ENCODE measurements around the gene PGS1.

The PGS1 gene

DNA sequence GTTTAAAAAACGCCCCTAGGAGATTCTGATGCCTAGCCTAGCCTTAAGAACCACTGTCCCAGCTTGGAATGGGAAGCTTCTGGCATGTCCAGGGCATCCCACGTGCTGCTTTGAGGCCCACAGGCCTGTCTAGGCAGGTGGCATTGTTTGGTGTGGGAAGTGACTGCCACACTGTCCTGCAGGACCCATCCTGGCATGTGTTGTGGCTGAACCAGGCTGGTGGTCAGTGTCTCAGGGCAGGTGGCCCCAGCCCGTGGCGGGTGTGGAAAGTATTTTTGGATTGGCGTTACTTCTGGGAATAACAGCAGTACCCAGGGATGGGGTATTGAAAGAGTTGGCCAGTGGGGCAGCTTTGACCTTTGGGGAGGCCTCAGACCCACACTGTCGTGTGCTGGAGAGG, 27.9 kb downstream of the PGS1 start:
- DNase-seq (ENCODE audit: low spot score) (no peak), FAIRE-seq (no peak)

DNA sequence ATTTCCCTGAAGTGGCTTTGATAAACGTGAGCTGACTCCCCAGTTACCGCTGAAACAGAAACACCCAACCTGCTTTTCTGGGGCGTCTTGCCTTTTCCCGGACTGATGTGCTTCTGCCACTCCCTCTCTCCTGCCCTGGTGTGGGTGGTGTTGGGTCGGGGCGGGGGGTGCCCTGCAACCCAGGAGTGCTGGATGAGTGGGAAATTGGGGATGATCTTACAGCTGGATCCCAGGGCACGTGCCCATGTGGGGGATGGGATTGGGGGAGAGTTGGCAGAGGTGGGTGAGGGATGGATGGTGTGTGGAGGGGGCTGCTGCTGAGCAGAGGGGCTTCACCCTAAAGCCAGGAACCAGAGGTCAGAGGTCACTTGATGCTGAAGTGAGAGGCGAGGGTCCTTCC, 28.5 kb downstream of the PGS1 start:
- no peak for FAIRE-seq
- DNase-seq (ENCODE audit: low spot score), result no peak

DNA sequence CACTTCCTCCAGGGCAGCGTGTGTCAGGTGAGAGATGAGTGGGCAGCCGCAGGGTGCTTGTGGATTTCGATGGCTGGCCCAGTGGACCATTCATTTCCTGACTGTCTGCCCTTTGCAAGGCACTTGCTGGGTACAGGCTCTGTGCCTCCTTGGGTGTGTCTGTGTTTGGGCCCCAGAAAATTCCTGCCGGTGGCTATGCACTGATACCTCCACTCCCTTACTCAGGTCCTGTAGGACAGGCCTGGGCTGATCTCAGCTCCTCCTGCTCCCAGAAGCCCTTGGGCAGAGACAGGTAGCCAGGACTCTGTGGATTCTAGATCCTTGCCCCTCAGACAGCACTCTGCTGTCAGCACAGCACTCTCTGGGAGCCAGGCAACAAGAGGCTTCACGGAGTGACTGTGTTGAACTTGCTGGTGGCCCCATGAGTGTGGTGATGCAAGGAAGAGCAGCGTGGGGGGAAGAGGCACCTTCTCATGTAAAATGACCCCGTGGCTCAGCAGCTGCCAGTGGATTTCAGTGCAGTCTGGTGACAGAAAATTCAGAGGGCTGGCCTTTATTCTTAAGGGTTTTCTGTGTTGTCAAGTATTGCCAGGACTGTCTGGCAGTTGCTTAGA, 29.0 kb downstream of the PGS1 start:
- DNase-seq (ENCODE audit: low spot score) (no peak), FAIRE-seq (no peak)

- DNase-seq (ENCODE audit: low spot score), result no peak
- FAIRE-seq, result no peak
Observed at GRCh38 chr17:78408476-78409050, 30.1 kb downstream of the PGS1 start.

DNA sequence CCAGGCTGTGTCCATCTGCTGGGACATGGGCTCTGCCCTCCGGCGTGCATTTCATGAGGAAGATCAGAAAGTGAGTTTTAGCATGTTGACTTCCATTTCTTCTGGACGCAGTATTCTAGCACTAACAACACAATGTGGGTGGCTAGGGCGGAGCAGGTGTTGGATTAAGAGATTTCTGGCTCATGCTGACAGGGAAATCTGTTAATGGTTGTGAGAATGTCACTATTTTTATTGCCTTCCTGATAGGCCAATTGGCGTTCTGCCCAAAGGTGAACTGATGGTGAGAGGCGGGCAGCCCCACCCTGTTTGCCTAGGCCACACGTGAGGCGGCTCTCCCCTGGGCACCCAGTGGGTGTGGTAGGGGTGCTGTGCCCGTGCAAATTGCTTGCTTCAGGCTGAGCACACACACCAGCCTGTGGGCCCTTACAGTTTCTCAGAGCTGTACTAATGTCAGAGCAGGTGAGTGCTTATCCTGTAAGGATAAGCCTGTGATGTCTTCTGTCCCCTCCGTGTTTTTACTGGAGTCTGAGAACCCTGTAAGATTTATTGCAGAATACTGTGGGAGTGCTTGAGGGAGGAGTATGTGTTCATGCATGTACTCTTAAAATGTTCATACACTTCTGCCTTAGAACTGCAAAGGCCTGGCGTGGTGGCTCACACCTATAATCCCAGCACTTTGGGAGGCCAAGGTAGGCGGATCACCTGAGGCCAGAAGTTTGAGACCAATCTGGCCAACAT, 30.9 kb downstream of the PGS1 start:
- DNase-seq (ENCODE audit: low spot score) (no peak), FAIRE-seq (no peak)

- no peak for DNase-seq (ENCODE audit: low spot score)
- no peak for FAIRE-seq
Observed at GRCh38 chr17:78411241-78411857, 32.9 kb downstream of the PGS1 start.

- no peak for FAIRE-seq
- DNase-seq (ENCODE audit: low spot score), result peak; percentile 35
Observed at GRCh38 chr17:78412403-78412802, 34.0 kb downstream of the PGS1 start.

- FAIRE-seq, result peak; percentile 67
Observed at GRCh38 chr17:78414178-78415162, 36.0 kb downstream of the PGS1 start.

DNA sequence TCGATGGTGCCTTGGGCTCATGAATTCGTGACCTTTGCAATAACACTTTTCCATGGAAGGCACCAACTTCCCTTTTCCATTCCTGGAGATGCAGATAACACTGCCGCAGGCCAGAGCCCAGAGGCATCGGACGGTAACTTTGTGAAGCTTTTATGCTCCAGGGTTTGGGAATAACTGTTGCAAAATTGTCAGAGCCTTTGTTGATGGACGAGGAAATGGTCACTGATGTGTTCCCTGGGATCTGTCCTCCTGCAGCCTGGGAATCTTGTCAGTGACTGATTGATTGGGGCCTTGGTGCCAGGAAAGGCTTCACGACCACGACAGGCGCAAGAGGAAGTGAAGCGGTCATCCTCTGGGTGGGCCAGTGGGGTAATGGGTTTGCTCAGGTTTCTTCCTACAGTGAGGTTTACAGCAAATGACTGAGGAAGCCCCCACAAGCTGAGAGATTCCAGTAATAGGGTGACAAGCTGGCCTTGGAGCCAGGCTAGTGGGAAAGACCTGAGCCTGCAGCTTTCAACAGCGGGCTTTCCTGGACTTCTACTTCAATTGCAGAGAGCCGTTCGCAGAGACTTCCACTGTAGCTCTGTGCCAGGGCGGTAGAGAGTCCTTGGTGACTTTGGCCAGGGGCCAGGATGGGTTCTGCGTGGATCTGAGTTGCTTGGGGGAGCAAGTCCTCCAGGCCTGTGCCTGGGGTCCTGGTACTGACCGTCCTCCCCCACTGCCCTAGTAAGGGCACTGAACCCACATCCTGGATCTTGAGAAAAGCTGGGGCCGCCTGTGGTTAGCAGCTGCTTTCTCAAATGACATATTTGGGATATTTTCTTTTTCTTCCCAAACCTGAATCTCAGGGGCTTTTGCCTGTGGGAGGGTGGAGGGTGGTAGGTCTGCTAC, 37.6 kb downstream of the PGS1 start:
- FAIRE-seq (no peak), DNase-seq (ENCODE audit: low spot score) (no peak)

More at GRCh38 chr17:78414178-78415162, 36.0 kb downstream of the PGS1 start:
- no peak for DNase-seq (ENCODE audit: low spot score)

DNA sequence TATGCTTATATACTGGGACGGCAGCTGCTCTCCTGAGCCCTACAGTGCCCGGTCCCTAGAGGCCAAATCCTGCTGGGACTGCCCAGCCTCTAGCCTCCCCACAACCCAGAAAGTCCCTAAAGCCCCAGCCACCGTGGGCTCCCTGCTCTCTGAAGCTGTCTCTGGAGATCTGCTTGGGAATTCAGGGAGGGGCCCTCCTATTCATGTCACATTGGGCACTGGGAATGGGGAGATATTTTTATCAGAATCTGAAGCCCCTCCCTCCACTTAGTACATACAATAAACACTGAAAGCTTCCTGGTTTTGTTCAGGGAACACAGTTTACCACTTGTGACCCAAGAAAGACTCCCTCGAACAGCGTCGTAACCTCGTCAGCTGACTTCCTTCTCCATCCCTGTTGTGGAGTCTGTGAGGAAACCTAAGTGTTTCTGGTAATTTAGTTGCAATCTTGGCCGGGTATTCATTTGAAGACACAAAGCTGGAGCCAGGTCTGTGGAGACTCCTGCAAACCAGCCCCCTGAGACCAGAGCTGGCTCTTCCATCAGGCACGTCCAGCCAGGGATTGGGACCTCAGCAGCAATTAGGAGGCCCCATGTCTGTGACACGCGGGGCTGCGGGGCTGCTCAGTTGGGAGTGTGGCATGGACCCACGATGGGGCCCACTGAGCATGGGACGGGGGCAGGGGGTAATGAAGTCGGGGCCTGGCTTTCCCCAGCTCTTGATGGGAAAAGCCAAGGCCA, 38.5 kb downstream of the PGS1 start:
- no peak for FAIRE-seq

GRCh38 chr17:78417531-78417909, 39.1 kb downstream of the PGS1 start:
- FAIRE-seq (peak; percentile 9), DNase-seq (ENCODE audit: low spot score) (no peak)

More for the DNA sequence above, 38.5 kb downstream of the PGS1 start:
- DNase-seq (ENCODE audit: low spot score), result no peak

GRCh38 chr17:78418326-78419026, 40.0 kb downstream of the PGS1 start:
- DNase-seq (ENCODE audit: low spot score) (no peak), FAIRE-seq (no peak)

DNA sequence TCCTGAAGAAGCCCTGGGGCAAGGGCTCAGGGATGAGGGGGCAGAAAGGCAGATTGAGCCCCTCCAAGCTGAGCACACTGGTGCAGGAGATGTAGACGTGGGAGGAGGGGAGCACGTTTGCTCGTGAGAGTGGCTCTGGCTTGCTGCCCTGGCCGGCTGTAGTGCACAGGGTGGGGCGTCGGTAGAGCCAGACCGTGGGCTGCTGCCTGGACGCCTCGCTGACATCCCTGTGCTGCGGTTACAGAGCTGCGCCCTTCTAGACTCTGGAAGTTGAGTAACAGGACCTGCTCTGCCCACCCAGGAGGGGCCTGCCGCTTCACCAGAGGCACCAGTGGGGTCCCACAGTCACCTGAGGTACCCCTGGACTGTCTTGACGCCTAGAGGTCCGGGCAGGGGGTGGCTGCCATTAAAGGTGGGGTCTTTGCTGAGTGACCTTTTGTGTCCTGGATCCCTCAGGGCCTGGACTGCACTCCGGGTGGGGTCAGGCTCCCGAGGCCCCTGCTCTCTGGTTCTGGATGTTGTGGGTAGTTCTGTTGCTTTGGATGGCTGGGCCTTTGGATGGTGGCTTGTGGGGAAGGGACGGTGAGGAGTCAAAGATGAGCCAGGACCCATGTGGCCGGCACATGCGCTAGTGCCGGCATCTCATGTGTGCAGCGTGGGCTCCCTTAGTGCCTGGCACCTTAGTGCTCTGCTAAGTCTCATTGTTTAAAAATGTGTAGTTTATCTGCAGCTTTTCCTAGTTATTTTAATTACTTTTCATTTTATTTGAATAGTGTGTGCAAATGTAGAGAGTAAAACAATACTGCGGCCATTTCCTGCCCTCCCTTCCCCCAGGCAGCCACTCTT, 41.7 kb downstream of the PGS1 start:
- FAIRE-seq, result no peak
- no peak for DNase-seq (ENCODE audit: low spot score)

GRCh38 chr17:78421084-78421533, 42.7 kb downstream of the PGS1 start:
- DNase-seq (ENCODE audit: low spot score), result no peak
- no peak for FAIRE-seq

DNA sequence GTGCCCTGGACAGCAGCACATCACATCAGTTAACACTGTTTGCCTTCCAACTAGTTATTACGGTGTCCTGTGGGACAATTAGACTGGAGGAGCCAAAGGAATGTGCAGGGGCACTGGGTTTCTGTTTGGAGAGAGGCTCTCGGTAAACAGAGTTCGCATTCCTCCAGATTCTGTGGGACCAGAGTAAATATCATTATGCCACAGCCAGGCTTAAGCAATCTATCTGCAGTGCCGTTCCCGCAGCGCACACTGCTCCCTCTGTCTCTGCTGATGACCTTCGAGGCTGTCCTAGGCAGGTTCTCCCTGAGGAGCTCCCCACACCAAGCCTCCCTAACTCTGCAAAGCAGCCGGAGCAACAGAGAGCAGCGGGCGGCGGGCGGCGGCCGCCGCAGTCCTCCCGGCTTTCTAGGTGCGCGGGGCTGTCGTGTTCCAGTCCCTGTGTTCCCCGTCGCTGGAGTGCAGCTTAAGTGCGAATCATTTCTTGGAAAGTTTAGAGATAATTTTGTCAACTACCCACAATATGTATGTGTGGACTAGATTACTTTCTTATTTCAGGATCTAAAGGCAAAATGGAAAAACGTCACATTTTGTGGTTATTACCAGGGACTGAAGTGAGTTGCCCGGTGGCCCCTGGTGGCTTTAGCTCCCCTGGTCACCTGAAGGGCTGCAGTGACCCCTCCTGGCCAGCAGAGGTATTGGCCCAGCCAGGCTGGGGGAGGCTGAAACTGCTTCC, 43.3 kb downstream of the PGS1 start:
- FAIRE-seq (no peak), DNase-seq (ENCODE audit: low spot score) (peak; percentile 89)

GRCh38 chr17:78422267-78422605, 43.8 kb downstream of the PGS1 start:
- DNase-seq (ENCODE audit: low spot score) (no peak), FAIRE-seq (peak; percentile 27)

GRCh38 chr17:78422872-78423588, 44.6 kb downstream of the PGS1 start:
- DNase-seq (ENCODE audit: low spot score) (no peak), FAIRE-seq (no peak)
